ENCODE data around the gene TMEM123. TPM values are rescaled to one million over a fixed set of nuclear protein-coding genes. Genes with fewer than 3 reads are reported as not detected.
A peak's percentile ranks its signal among the peaks of the same experiment; 100 is the strongest.

Gene TMEM123
- total and polyA plus RNA-seq, 10 donors: 51.3 to 184 (median 146) TPM

DNA sequence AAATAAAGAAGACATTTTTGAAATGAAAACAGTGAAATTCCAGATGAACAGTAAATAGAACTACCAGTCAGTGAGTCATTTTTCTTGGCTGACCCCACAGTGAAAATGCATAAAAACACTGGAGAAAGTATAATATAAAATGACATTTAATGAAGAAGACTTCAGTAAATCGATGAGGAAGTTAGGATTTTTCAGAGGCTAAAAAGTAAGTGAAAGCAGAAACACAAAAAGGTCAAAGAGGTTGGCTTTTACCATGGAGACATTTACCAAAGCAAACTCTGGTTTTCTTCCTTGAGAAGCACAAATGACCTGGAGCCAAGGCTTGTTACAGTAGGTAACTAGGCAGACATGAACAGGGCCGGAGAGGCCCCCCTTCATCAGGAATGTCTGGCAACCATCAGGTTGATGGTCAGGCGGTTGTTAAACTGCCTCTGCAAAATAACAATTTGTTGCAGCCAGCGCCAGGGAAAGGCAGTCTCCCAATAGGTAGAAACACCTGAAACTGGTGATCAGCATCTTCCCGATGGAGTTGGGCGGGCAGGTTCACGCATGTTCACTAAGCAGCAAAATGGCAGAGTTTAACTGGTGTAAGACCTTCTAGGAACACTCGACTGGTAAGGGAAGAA is 16.7 kb upstream of the TMEM123 start:
- H3K4me3 ChIP-seq: no peak overlapping the region
- peak overlapping the region in 1 of 8 donors; percentile 36 for H3K27ac ChIP-seq
- no peak for TF ChIP-seq POLR2AphosphoS5 (IDR thresholded peaks at IDR 0.05)
- TF ChIP-seq, protein P1, sequence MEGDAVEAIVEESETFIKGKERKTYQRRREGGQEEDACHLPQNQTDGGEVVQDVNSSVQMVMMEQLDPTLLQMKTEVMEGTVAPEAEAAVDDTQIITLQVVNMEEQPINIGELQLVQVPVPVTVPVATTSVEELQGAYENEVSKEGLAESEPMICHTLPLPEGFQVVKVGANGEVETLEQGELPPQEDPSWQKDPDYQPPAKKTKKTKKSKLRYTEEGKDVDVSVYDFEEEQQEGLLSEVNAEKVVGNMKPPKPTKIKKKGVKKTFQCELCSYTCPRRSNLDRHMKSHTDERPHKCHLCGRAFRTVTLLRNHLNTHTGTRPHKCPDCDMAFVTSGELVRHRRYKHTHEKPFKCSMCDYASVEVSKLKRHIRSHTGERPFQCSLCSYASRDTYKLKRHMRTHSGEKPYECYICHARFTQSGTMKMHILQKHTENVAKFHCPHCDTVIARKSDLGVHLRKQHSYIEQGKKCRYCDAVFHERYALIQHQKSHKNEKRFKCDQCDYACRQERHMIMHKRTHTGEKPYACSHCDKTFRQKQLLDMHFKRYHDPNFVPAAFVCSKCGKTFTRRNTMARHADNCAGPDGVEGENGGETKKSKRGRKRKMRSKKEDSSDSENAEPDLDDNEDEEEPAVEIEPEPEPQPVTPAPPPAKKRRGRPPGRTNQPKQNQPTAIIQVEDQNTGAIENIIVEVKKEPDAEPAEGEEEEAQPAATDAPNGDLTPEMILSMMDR (IDR thresholded peaks at IDR 0.05 in 8 of 11, conservative IDR thresholded peaks at IDR 0.05 in 3 of 11): no peak
- no peak for TF ChIP-seq POLR2A (IDR thresholded peaks at IDR 0.05)
- no peaks in the 10 kb centered on the region for H3K9me3 ChIP-seq
- no peaks in the 10 kb centered on the region for H3K27me3 ChIP-seq (replicated peaks in 1 of 7)
- no peaks in the 10 kb centered on the region for H3K36me3 ChIP-seq
- H3K4me1 ChIP-seq: peaks cover 6 to 69% (median 38%) of the 10 kb centered on the region in 6 donors
- DNase-seq: no peak
- WGBS, 5 donors: 80 to 91% (median 87%) methylated on average over 8 of the region's 8 CpGs
- intact Hi-C loops (cut with DNase I; ENCODE audit: low total_unique reads): no loop called here

DNA sequence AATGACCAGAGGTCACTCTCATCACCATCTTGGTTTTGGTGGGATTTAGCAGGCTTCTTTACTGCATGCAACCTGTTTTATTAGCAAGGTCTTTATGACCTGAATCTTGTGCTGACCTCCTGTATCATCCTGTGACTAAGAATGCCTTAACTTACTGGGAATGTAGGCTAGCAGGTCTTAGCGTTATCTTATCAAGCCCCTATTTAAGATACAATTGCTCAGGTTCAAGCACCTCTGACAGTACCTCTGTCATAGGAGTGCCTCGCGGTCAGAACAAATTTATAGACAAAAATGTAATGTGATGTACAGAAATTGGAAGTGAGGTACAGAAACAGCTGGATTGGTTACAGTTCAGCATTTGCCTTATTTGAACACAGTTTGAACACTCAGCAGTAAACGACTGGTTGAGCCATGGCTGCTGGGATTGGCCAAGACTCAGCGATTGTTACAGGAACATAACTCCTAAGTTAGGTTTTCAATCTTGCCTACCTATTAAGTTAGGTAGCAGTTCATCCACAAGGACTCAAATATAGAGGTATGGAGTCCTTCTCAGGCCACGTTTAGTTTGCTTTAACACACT is 16.1 kb upstream of the TMEM123 start:
- no peak for TF ChIP-seq POLR2AphosphoS5 (IDR thresholded peaks at IDR 0.05)
- no peak for TF ChIP-seq POLR2A (IDR thresholded peaks at IDR 0.05)
- TF ChIP-seq, protein P1 (IDR thresholded peaks at IDR 0.05 in 8 of 11, conservative IDR thresholded peaks at IDR 0.05 in 3 of 11): no peak
- Histone ChIP-seq H3K27me3 (replicated peaks in 1 of 7) (no peaks in the 10 kb centered on the region), H3K27ac (peak overlapping the region in 1 of 8 donors; percentile 36), H3K4me1 (peaks cover 6 to 64% (median 39%) of the 10 kb centered on the region in 6 donors), H3K9me3 (no peaks in the 10 kb centered on the region), H3K36me3 (no peaks in the 10 kb centered on the region), H3K4me3 (no peak overlapping the region)
- intact Hi-C loops (cut with DNase I; ENCODE audit: low total_unique reads): no loop called here
- DNase-seq: no peak
- WGBS, 5 donors: 81 to 93% (median 87%) methylated on average over 6 of the region's 6 CpGs

DNA sequence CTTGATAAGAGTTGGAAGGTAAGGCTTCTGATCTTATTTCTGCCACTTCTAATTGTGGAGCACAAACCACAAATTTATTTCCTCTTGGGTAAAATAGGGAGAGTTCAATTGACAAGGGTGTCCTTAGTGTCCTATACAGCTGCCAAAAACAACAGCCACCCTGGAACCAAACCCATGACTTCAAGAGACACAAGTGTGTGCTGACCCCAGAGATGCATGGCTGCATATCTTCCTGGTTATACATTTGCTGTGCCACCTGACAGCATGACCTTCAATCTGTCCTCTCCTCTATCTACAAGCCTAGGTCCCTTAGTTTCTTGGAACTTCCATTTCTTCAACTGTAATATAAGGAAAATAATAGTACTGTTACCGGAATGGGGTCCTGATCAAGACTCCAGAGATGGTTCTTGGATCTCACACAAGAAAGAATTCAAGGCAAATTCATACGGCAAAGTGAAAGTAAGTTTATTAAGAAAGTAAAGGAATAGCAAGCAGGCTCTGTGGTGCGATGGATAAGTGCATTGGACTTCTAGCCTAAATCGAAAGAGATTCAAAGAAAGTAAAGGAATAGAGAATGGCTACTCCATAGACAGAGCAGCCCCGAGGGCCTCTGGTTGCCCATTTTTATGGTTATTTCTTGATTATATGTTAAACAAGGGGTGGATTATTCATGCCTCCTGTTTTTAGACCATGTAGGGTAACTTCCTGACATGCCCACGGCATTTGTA is 15.5 kb upstream of the TMEM123 start:
- WGBS, 5 donors: 85 to 90% (median 89%) methylated on average over 6 of the region's 6 CpGs
- intact Hi-C loops (cut with DNase I; ENCODE audit: low total_unique reads): no loop called here

More for the DNA sequence above, 15.5 kb upstream of the TMEM123 start:
- Histone ChIP-seq H3K9me3 (no peaks in the 10 kb centered on the region), H3K27me3 (replicated peaks in 1 of 7) (no peaks in the 10 kb centered on the region), H3K27ac (no peak overlapping the region), H3K4me3 (no peak overlapping the region), H3K4me1 (peaks cover 6 to 64% (median 39%) of the 10 kb centered on the region in 6 donors), H3K36me3 (no peaks in the 10 kb centered on the region)
- TF ChIP-seq POLR2A (IDR thresholded peaks at IDR 0.05) (no peak), POLR2AphosphoS5 (IDR thresholded peaks at IDR 0.05) (no peak)
- TF ChIP-seq, protein P1 (IDR thresholded peaks at IDR 0.05 in 8 of 11, conservative IDR thresholded peaks at IDR 0.05 in 3 of 11): no peak
- DNase-seq: no peak

Data from spleen (tissue), 11 donors.